GM23248 (cell line): Measurements from ENCODE around the gene MYH9. TPM values are rescaled to one million over a fixed set of nuclear protein-coding genes. Genes with fewer than 3 reads are reported as not detected.

Source experiments
- DNase-seq: peaks from one replicate; pipeline ENCODE4 v3.0.0-alpha.2; 2015
- H2AFZ ChIP-seq: fragments of 200-600 bp; sonication (generic); 2 replicates; pipeline ENCODE4 v1.6.1; 2016; ENCODE audit warnings: antibody characterized with exemption
- H3F3A ChIP-seq: fragments of 200-600 bp; sonication (generic); 2 replicates; pipeline ENCODE4 v1.6.1; 2016; ENCODE audit warnings: mild to moderate bottlenecking, antibody characterized with exemption, mixed run types; ENCODE audit not compliant: insufficient read depth
- H3K27ac ChIP-seq: fragments of 200-600 bp; sonication (generic); 2 replicates; pipeline ENCODE4 v1.5.1; 2016; ENCODE audit warnings: mild to moderate bottlenecking
- H3K27me3 ChIP-seq: fragments of 200-600 bp; sonication (generic); replicated peaks from 2 replicates; pipeline ENCODE4 v1.6.1; 2016; ENCODE audit warnings: mild to moderate bottlenecking; ENCODE audit not compliant: insufficient read depth
- H3K36me3 ChIP-seq: fragments of 200-600 bp; sonication (generic); 2 replicates; pipeline ENCODE4 v1.6.1; 2016; ENCODE audit warnings: low read depth, mild to moderate bottlenecking
- H3K4me1 ChIP-seq: fragments of 200-600 bp; sonication (generic); 2 replicates; pipeline ENCODE4 v1.6.1; 2016; ENCODE audit warnings: mild to moderate bottlenecking; ENCODE audit not compliant: insufficient read depth
- H3K4me2 ChIP-seq: fragments of 200-600 bp; sonication (generic); one replicate; pipeline ENCODE4 v1.6.1; 2016; ENCODE audit warnings: mild to moderate bottlenecking; ENCODE audit not compliant: unreplicated experiment
- H3K4me3 ChIP-seq: fragments of 200-600 bp; sonication (generic); 2 replicates; pipeline ENCODE4 v1.5.1; 2016; ENCODE audit warnings: mild to moderate bottlenecking
- H3K79me2 ChIP-seq: fragments of 200-600 bp; sonication (generic); 2 replicates; pipeline ENCODE4 v1.6.1; 2016; ENCODE audit warnings: mild to moderate bottlenecking; ENCODE audit not compliant: insufficient read depth
- H3K9ac ChIP-seq: fragments of 200-600 bp; sonication (generic); 2 replicates; pipeline ENCODE4 v1.6.1; 2016; ENCODE audit warnings: mild to moderate bottlenecking
- H3K9me2 ChIP-seq: fragments of 200-600 bp; sonication (generic); 2 replicates; pipeline ENCODE4 v1.6.1; 2016; ENCODE audit warnings: mixed run types, mild to moderate bottlenecking, moderate library complexity; ENCODE audit not compliant: insufficient read depth
- H3K9me3 ChIP-seq: fragments of 200-600 bp; sonication (generic); one replicate; pipeline ENCODE4 v1.6.1; 2017; ENCODE audit warnings: low read depth
- H4K20me1 ChIP-seq: fragments of 200-600 bp; sonication (generic); 2 replicates; pipeline ENCODE4 v1.6.0; 2016; ENCODE audit not compliant: insufficient read depth
- EZH2 ChIP-seq: fragments of 200-600 bp; sonication (generic); IDR thresholded peaks from 2 replicates; pipeline ENCODE4 v1.6.1; 2018; ENCODE audit warnings: antibody characterized with exemption, mild to moderate bottlenecking; ENCODE audit not compliant: insufficient read depth, poor library complexity, severe bottlenecking
- EZH2phosphoT487 ChIP-seq: fragments of 200-600 bp; sonication (generic); IDR thresholded peaks from 2 replicates; pipeline ENCODE4 v1.6.1; 2018; ENCODE audit warnings: antibody characterized with exemption, moderate library complexity, mild to moderate bottlenecking, low read depth; ENCODE audit not compliant: insufficient read depth
- WGBS, 2 experiments: methylation state at CpG; one replicate each; pipeline ENCODE4 v1.1.6; 2015 to 2017; ENCODE audit warnings: low lambda C conversion rate in 2 of 2, low coverage in 1 of 2; ENCODE audit errors: missing lambda C conversion rate in 2 of 2; 5-methylcytosine and 5-hydroxymethylcytosine counted together
- in situ Hi-C: fragments of 300-500 bp; cut with MboI; formaldehyde crosslinking; loops from 2 replicates; pipeline ENCODE4 v1.15.0; 2020
- polyA plus RNA-seq: library from polyadenylated mRNA; unstranded; fragments of >200 nt; fragmentation: Nextera tagmentation; extraction: Ambion mirVana; gene quantifications from 2 replicates; pipeline ENCODE4 v1.2.1, GENCODE V29; 2016
- total RNA-seq: library from RNA; depleted of rRNA; stranded (reverse); fragments of >200 nt; shearing (Covaris generic); gene quantifications from 2 replicates; pipeline ENCODE4 v1.2.3, GENCODE V29; 2014

Gene MYH9
- total and polyA plus RNA-seq, 2 experiments from 2014 or later, result 287 to 420 TPM

DNA sequence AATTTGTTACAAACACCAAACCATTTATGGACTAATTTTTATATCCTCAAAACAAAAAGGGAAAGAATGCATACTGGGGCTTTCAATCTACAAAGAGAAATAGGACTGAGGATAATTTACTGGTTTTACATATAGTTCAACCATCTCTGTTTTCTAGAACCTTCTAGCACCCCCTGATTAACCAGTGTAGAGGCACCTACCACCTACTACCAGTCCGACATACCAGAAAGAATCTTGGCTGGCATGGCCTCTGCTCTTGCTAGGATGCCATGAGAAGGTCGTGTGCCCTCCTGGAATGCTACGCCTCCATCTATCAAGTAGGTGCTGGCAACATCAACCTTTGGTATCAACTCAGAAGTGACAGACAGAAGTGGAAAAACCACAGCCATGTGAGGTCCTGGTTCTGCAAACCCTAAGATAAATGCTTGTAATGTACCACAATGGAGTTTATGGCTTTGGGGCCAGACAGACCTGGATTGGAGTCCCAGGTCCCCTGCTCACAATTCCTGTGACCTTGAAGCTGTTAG, 28.2 kb downstream of the MYH9 start:
- Histone ChIP-seq H3K4me2 (peak overlapping the region; percentile 7), H3K9me3 (no peaks in the 10 kb centered on the region), H3K4me3 (no peak overlapping the region), H3K36me3 (no peaks in the 10 kb centered on the region), H3K4me1 (peaks cover 89% of the 10 kb centered on the region), H3K9me2 (no peaks in the 10 kb centered on the region), H3K27ac (no peak overlapping the region), H2AFZ (no peak overlapping the region), H3K9ac (no peak overlapping the region), H3K79me2 (peaks cover 100% of the 10 kb centered on the region), H4K20me1 (peaks cover 17% of the 10 kb centered on the region), H3F3A (peaks cover 83% of the 10 kb centered on the region), H3K27me3 (no peaks in the 10 kb centered on the region)
- no peak for TF ChIP-seq EZH2
- TF ChIP-seq EZH2phosphoT487, result no peak
- DNase-seq, result no peak
- in situ Hi-C loops, result no loop called here
- 71 to 76% methylated on average over 3 of the region's 3 CpGs for WGBS, 2 experiments

DNA sequence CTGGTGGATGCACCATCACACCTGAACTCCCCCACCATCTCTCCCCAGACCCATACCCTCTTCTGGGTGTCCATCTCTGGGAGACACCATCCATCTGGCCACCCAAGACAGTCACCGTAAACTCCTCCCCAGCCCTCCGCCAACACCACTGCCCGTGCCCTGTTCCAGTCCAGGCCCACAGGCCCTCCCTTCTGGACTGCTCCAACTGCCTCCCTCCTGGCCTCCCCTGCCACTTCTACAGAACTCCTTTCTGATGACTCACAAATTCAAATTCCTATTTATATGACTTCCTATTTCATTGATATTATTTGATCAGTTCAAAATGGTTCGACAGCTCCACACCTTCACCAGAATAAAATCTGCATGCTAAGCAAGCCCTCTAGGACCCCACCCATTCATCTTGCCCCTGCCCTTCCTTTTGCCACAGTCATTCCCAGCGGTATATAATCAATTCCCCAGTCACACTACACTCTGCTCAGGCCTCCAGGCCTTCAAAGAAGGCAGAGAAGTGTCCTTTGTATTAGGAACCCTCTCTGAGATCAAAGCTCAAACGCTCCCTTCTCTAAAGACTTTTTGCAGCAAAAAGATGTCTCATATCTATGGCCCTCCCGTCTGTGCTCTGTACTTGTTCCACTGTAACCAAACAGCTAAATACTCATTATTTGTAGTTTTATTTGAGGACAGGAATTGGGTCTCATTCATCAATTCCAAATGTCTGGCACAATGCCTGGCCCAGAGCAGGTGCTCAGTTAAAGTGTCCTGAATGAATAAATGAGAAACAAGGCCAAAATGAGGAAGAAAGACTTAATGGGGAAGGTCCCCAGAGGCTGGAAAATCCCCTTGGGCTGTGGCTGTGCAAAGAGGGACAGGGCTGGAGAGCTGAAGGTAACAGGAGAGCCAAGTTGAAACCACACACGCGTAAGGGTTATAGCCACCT, 29.0 kb downstream of the MYH9 start:
- Histone ChIP-seq H3K9me2 (no peaks in the 10 kb centered on the region), H3K4me2 (peak overlapping the region; percentile 21), H3K79me2 (peaks cover 100% of the 10 kb centered on the region), H4K20me1 (peaks cover 17% of the 10 kb centered on the region), H3K36me3 (no peaks in the 10 kb centered on the region), H3K9me3 (no peaks in the 10 kb centered on the region), H3F3A (peaks cover 83% of the 10 kb centered on the region), H2AFZ (no peak overlapping the region), H3K4me3 (no peak overlapping the region), H3K9ac (no peak overlapping the region), H3K4me1 (peaks cover 89% of the 10 kb centered on the region), H3K27ac (peak overlapping the region; percentile 84), H3K27me3 (no peaks in the 10 kb centered on the region)
- WGBS, 2 experiments, result 77 to 85% methylated on average over 9 of the region's 9 CpGs
- peak; percentile 60 for DNase-seq
- TF ChIP-seq EZH2, result no peak
- TF ChIP-seq EZH2phosphoT487, result no peak
- in situ Hi-C loops, result no loop called here

DNA sequence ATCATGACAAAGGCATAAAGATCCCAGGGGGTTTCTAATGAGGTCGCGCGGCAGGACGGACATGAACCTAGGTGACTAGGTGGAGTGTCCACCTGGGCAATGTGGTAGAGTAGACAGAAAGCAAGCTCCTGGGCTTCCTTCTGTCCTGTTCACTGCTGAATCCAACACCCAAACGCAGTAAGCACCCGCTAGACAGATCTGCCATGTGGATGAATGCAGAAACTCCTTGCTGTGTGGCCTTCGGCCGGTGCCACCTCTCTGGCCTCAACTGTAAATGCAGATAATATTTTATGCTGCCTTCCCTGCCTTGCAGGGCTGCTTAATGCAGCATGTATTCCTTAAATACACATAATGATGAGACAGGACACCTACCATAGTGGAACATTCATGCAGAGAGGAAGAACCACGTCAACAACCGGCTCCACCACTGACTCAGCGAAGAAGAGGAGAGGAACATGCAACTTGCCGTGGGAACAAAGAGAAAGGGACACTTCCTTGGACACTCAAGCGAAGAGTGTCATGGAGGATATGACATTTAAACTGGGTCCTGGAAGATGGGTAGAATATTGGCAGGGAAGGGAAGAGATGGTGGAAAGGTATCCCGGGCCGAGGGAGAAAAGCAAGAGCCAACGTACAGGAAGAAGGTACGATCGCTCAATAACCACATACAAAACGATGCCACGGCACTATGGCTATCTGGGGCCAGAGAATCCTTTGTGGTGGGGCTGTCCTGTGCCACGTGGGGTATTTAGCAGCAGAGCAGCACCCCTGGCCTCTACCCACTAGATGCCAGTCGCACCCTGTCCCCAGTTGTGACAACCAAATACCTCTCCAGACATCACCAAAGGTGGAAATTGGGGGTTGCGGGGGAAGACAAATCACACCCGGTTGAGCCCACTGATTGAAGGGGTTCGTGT, 30.8 kb downstream of the MYH9 start:
- H3K79me2 ChIP-seq, result peaks cover 100% of the 10 kb centered on the region
- TF ChIP-seq EZH2phosphoT487 (no peak), EZH2 (no peak)
- H2AFZ ChIP-seq, result no peak overlapping the region
- peaks cover 10% of the 10 kb centered on the region for H4K20me1 ChIP-seq
- H3K27ac ChIP-seq, result peak overlapping the region; percentile 84
- no peaks in the 10 kb centered on the region for H3K9me3 ChIP-seq
- WGBS, 2 experiments, result 92 to 95% methylated on average over 24 to 25 of the region's 25 CpGs
- in situ Hi-C loops, result no loop called here
- no peaks in the 10 kb centered on the region for H3K36me3 ChIP-seq
- H3F3A ChIP-seq, result peaks cover 75% of the 10 kb centered on the region
- no peak for DNase-seq
- H3K4me1 ChIP-seq, result peaks cover 71% of the 10 kb centered on the region
- H3K27me3 ChIP-seq, result no peaks in the 10 kb centered on the region
- no peaks in the 10 kb centered on the region for H3K9me2 ChIP-seq
- H3K4me2 ChIP-seq, result no peak overlapping the region
- H3K9ac ChIP-seq, result no peak overlapping the region
- no peak overlapping the region for H3K4me3 ChIP-seq

DNA sequence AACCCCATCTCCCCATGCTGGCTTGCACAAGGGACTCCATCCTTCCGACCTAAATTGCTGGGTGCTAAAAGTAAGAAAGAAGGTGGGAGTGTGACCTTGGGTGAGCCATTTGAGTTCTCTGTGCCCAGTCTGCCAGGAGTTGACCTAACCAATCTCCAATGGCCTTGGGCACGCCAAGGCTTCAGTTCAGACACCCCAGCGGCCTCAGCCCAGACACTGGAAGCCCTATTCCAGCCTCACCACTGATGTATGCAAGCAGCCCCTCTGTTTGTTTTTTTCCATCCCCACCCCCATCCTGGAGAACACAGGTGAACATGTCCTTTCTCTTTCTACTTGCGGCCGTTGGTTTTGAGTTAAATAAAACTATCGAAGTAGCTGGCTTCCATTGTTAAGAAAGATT, 31.9 kb downstream of the MYH9 start:
- Histone ChIP-seq H3K4me1 (peaks cover 68% of the 10 kb centered on the region), H3K27me3 (no peaks in the 10 kb centered on the region), H3K9ac (peak overlapping the region; percentile 70), H3K36me3 (no peaks in the 10 kb centered on the region), H4K20me1 (peaks cover 10% of the 10 kb centered on the region), H3K4me2 (peak overlapping the region; percentile 73), H3K9me2 (no peaks in the 10 kb centered on the region), H2AFZ (no peak overlapping the region), H3K27ac (peak overlapping the region; percentile 84), H3F3A (peaks cover 64% of the 10 kb centered on the region), H3K4me3 (0 out of 2 replicates have a peak overlapping the region, but pooled peaks have one; percentile 49), H3K79me2 (peaks cover 100% of the 10 kb centered on the region), H3K9me3 (no peaks in the 10 kb centered on the region)
- no peak for TF ChIP-seq EZH2
- TF ChIP-seq EZH2phosphoT487, result no peak
- DNase-seq, result no peak
- in situ Hi-C loops, result no loop called here
- WGBS, 2 experiments, result 93 to 94% methylated on average over 6 of the region's 6 CpGs
